HCT116 (cell line): ENCODE data around the gene ZFAND6.

Experiments
- EGR1 ChIP-seq: IDR thresholded peaks from 2 replicates; pipeline ENCODE4 v1.6.1; 2012; ENCODE audit warnings: low read depth
- EZH2 ChIP-seq: fragments of 200-600 bp; sonication (generic); IDR thresholded peaks from 2 replicates; pipeline ENCODE4 v1.6.1; 2017; ENCODE audit warnings: antibody characterized with exemption, mixed run types
- SRF ChIP-seq: IDR thresholded peaks from 2 replicates; pipeline ENCODE4 v1.6.1; 2012; ENCODE audit warnings: low read depth
- TF ChIP-seq, protein P1 (sequence below), 3 experiments: fragments of 200-600 bp in 1 of 3; sonication (generic) in 1 of 3; IDR thresholded peaks in 2 of 3; conservative IDR thresholded peaks in 1 of 3; 2 replicates each; pipeline ENCODE4 v1.5.1; 2012 to 2017; ENCODE audit warnings: low read depth in 2 of 3, low read length in 2 of 3, antibody characterized with exemption in 1 of 3, borderline replicate concordance in 1 of 3, control low read depth in 1 of 3, mild to moderate bottlenecking in 1 of 3, mixed read lengths in 1 of 3, mixed run types in 1 of 3, moderate library complexity in 1 of 3; ENCODE audit not compliant: insufficient read depth in 1 of 3

DNA sequence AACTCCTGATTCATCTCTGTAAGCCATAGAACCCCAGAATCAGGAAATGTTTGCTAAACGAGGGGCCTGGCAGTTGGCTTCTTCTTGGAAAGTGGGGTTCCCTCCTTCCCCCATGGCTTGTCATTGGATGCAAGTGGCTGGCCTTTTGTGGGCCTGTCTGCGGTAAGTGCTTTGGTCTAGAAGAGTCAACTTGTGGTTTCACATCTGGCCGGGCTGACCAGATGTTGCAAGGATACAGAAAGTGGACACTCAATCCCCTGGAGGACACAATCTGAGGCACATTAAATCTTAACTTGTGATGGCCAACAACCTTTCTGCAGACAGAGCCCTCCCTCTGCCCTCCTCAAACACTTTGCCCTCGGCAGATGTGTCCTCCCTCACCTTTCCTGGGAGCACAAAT lies 94.4 kb downstream of the ZFAND6 start:
- TF ChIP-seq, protein P1, sequence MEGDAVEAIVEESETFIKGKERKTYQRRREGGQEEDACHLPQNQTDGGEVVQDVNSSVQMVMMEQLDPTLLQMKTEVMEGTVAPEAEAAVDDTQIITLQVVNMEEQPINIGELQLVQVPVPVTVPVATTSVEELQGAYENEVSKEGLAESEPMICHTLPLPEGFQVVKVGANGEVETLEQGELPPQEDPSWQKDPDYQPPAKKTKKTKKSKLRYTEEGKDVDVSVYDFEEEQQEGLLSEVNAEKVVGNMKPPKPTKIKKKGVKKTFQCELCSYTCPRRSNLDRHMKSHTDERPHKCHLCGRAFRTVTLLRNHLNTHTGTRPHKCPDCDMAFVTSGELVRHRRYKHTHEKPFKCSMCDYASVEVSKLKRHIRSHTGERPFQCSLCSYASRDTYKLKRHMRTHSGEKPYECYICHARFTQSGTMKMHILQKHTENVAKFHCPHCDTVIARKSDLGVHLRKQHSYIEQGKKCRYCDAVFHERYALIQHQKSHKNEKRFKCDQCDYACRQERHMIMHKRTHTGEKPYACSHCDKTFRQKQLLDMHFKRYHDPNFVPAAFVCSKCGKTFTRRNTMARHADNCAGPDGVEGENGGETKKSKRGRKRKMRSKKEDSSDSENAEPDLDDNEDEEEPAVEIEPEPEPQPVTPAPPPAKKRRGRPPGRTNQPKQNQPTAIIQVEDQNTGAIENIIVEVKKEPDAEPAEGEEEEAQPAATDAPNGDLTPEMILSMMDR (IDR thresholded peaks at IDR 0.05 in 2 of 3, conservative IDR thresholded peaks at IDR 0.05 in 1 of 3; ENCODE audit: borderline replicate concordance in 1 of 3, insufficient read depth in 1 of 3, low read depth in 2 of 3, low read length in 2 of 3), result no peak
- TF ChIP-seq EZH2, result no peak
- no peak for TF ChIP-seq SRF
- TF ChIP-seq EGR1, result no peak
